Mesodermal cell (in vitro differentiated cells): ENCODE data around the gene MR1.

ENCODE experiments used
- H3K27ac ChIP-seq: 2 replicates; pipeline ENCODE4 v1.7.0; 2013; ENCODE audit warnings: mild to moderate bottlenecking, low read depth, low read length, moderate library complexity; ENCODE audit not compliant: severe bottlenecking
- H3K36me3 ChIP-seq: 2 replicates; pipeline ENCODE4 v1.7.1; 2013; ENCODE audit warnings: mild to moderate bottlenecking, low read length, moderate library complexity; ENCODE audit not compliant: control insufficient read depth, insufficient read depth
- H3K4me1 ChIP-seq: one replicate; pipeline ENCODE4 v1.7.1; 2013; ENCODE audit warnings: mild to moderate bottlenecking, low read length; ENCODE audit not compliant: insufficient read depth, control insufficient read depth, poor library complexity, severe bottlenecking
- H3K4me3 ChIP-seq: 2 replicates; pipeline ENCODE4 v1.7.0; 2013; ENCODE audit warnings: low read length, control low read depth, mild to moderate bottlenecking; ENCODE audit not compliant: insufficient read depth, poor library complexity, severe bottlenecking; ENCODE audit errors: extremely low read depth
- H3K9me3 ChIP-seq: 2 replicates; pipeline ENCODE4 v1.7.1; 2013; ENCODE audit warnings: mild to moderate bottlenecking, low read length, moderate library complexity; ENCODE audit not compliant: control insufficient read depth
- WGBS, 2 experiments: methylation state at CpG; one replicate each; pipeline ENCODE4 v1.1.5; 2013; ENCODE audit warnings: missing lambda C conversion rate in 2 of 2; ENCODE audit not compliant: insufficient coverage in 2 of 2; 5-methylcytosine and 5-hydroxymethylcytosine counted together

Gene MR1

GRCh38 chr1:181102841-181103240, 69.1 kb downstream of the MR1 start:
- Histone ChIP-seq H3K9me3 (no peaks in the 10 kb centered on the region), H3K4me1 (peaks cover 76% of the 10 kb centered on the region), H3K27ac (no peak overlapping the region), H3K36me3 (no peaks in the 10 kb centered on the region), H3K4me3 (no peak overlapping the region)

GRCh38 chr1:181103399-181103798, 69.6 kb downstream of the MR1 start:
- peak overlapping the region; percentile 61 for H3K4me3 ChIP-seq
- peaks cover 76% of the 10 kb centered on the region for H3K4me1 ChIP-seq
- no peaks in the 10 kb centered on the region for H3K9me3 ChIP-seq
- 98 to 100% methylated on average over 4 to 5 of the region's 7 CpGs for WGBS, 2 experiments
- H3K27ac ChIP-seq = no peak overlapping the region
- no peaks in the 10 kb centered on the region for H3K36me3 ChIP-seq

GRCh38 chr1:181104042-181104789, 70.4 kb downstream of the MR1 start:
- H3K36me3 ChIP-seq = no peaks in the 10 kb centered on the region
- peaks cover 72% of the 10 kb centered on the region for H3K4me1 ChIP-seq
- H3K27ac ChIP-seq = peak overlapping the region; percentile 89
- H3K4me3 ChIP-seq = peak overlapping the region; percentile 61
- no peaks in the 10 kb centered on the region for H3K9me3 ChIP-seq
- 11 to 24% methylated on average over 9 to 11 of the region's 17 CpGs for WGBS, 2 experiments

- WGBS, 2 experiments = 0% methylated on average over 20 of the region's 28 CpGs
- H3K36me3 ChIP-seq = no peaks in the 10 kb centered on the region
- peak overlapping the region; percentile 89 for H3K27ac ChIP-seq
- H3K4me3 ChIP-seq = peak overlapping the region; percentile 61
- no peaks in the 10 kb centered on the region for H3K9me3 ChIP-seq
- H3K4me1 ChIP-seq = peaks cover 66% of the 10 kb centered on the region
These were observed 71.0 kb downstream of the MR1 start for GRCh38 chr1:181104790-181105133.

- Histone ChIP-seq H3K36me3 (no peaks in the 10 kb centered on the region), H3K27ac (peak overlapping the region; percentile 89), H3K4me3 (peak overlapping the region; percentile 61), H3K4me1 (peaks cover 60% of the 10 kb centered on the region), H3K9me3 (no peaks in the 10 kb centered on the region)
- 1 to 3% methylated on average over 39 to 43 of the region's 104 CpGs for WGBS, 2 experiments
These were observed 71.6 kb downstream of the MR1 start for GRCh38 chr1:181105134-181106021.

GRCh38 chr1:181106022-181106312, 72.2 kb downstream of the MR1 start:
- Histone ChIP-seq H3K27ac (peak overlapping the region; percentile 74), H3K36me3 (no peaks in the 10 kb centered on the region), H3K4me1 (peaks cover 56% of the 10 kb centered on the region), H3K9me3 (no peaks in the 10 kb centered on the region), H3K4me3 (peak overlapping the region; percentile 30)
- 56 to 65% methylated on average over 2 of the region's 3 CpGs for WGBS, 2 experiments

- Histone ChIP-seq H3K27ac (no peak overlapping the region), H3K9me3 (no peaks in the 10 kb centered on the region), H3K36me3 (no peaks in the 10 kb centered on the region), H3K4me1 (peaks cover 56% of the 10 kb centered on the region), H3K4me3 (no peak overlapping the region)
- WGBS, 2 experiments = 58 to 81% methylated on average over 2 to 3 of the region's 6 CpGs
These were observed 72.7 kb downstream of the MR1 start for GRCh38 chr1:181106479-181106878.

GRCh38 chr1:181107711-181108110, 73.9 kb downstream of the MR1 start:
- 100% methylated on average over 1 of the region's 2 CpGs for WGBS, 2 experiments
- H3K9me3 ChIP-seq = no peaks in the 10 kb centered on the region
- no peak overlapping the region for H3K27ac ChIP-seq
- H3K4me3 ChIP-seq = no peak overlapping the region
- peaks cover 57% of the 10 kb centered on the region for H3K4me1 ChIP-seq
- no peaks in the 10 kb centered on the region for H3K36me3 ChIP-seq

GRCh38 chr1:181108304-181108867, 74.6 kb downstream of the MR1 start:
- peaks cover 57% of the 10 kb centered on the region for H3K4me1 ChIP-seq
- H3K4me3 ChIP-seq = no peak overlapping the region
- no peak overlapping the region for H3K27ac ChIP-seq
- no peaks in the 10 kb centered on the region for H3K9me3 ChIP-seq
- no peaks in the 10 kb centered on the region for H3K36me3 ChIP-seq
- WGBS, 2 experiments = 48 to 66% methylated on average over 4 to 5 of the region's 7 CpGs

- no peaks in the 10 kb centered on the region for H3K9me3 ChIP-seq
- H3K4me1 ChIP-seq = peaks cover 56% of the 10 kb centered on the region
- H3K36me3 ChIP-seq = no peaks in the 10 kb centered on the region
- H3K4me3 ChIP-seq = no peak overlapping the region
- no peak overlapping the region for H3K27ac ChIP-seq
- WGBS, 2 experiments = 77 to 90% methylated on average over 1 to 2 of the region's 2 CpGs
These were observed 76.2 kb downstream of the MR1 start for GRCh38 chr1:181110013-181110412.
